HepG2 (cell line): Measurements from ENCODE around the gene KLC4. TPM values are rescaled to one million over a fixed set of nuclear protein-coding genes. Genes with fewer than 3 reads are reported as not detected.

ENCODE experiments used
- AGO2 ChIP-seq: fragments of 200-400 bp; formaldehyde crosslinking; optimal IDR thresholded peaks from 2 replicates; pipeline ENCODE3; 2017; ENCODE audit warnings: mild to moderate bottlenecking, low read depth, low read length, moderate library complexity
- CBX2 ChIP-seq, 2 experiments: fragments of 200-600 bp in 1 of 2; sonication (generic); formaldehyde crosslinking in 1 of 2; IDR thresholded peaks; 2 replicates each; pipeline versions ENCODE4 v1.7.0 to v1.8.1; 2018 to 2022; ENCODE audit warnings: low read depth in 2 of 2, low read length in 1 of 2, mild to moderate bottlenecking in 1 of 2, missing genetic modification reagents in 1 of 2
- CHD4 ChIP-seq: fragments of 200-600 bp; sonication (generic); IDR thresholded peaks from 2 replicates; pipeline ENCODE4 v1.7.0; 2017; ENCODE audit warnings: mild to moderate bottlenecking, low read length, borderline replicate concordance
- ELF1 ChIP-seq: sonication (generic); formaldehyde crosslinking; IDR thresholded peaks from 2 replicates; pipeline ENCODE4 v1.4.0; 2020; ENCODE audit warnings: missing genetic modification reagents
- POGK ChIP-seq: sonication (generic); formaldehyde crosslinking; conservative IDR thresholded peaks from 2 replicates; pipeline ENCODE4 v1.8.0; 2022; ENCODE audit warnings: mild to moderate bottlenecking, moderate library complexity, missing genetic modification reagents
- TCF12 ChIP-seq, 2 experiments: fragments of 450-650 bp in 1 of 2; sonication (generic) in 1 of 2; formaldehyde crosslinking in 1 of 2; IDR thresholded peaks; 2 replicates each; pipeline versions ENCODE4 v1.6.1 to v1.8.0; 2017 to 2022; ENCODE audit warnings: antibody characterized with exemption in 1 of 2, mild to moderate bottlenecking in 1 of 2, missing genetic modification reagents in 1 of 2, moderate library complexity in 1 of 2
- TRIM22 ChIP-seq: fragments of 450-650 bp; IDR thresholded peaks from 2 replicates; pipeline ENCODE4 v1.6.1; 2017
- ZBTB14 ChIP-seq: sonication (generic); formaldehyde crosslinking; IDR thresholded peaks from 2 replicates; pipeline ENCODE4 v1.4.0; 2020; ENCODE audit warnings: missing genetic modification reagents
- ZFYVE20 ChIP-seq: sonication (generic); formaldehyde crosslinking; IDR thresholded peaks from 2 replicates; pipeline ENCODE4 v1.8.0; 2023; ENCODE audit warnings: low read depth, mild to moderate bottlenecking, moderate library complexity, missing genetic modification reagents, borderline replicate concordance
- ZNF124 ChIP-seq: sonication (generic); formaldehyde crosslinking; IDR thresholded peaks from 2 replicates; pipeline ENCODE4 v1.4.0; 2020; ENCODE audit warnings: missing genetic modification reagents
- ZNF329 ChIP-seq: sonication (generic); formaldehyde crosslinking; IDR thresholded peaks from 2 replicates; pipeline ENCODE4 v1.9.0; 2021; ENCODE audit warnings: low read depth, mild to moderate bottlenecking, missing genetic modification reagents
- ZNF367 ChIP-seq: sonication (generic); formaldehyde crosslinking; IDR thresholded peaks from 2 replicates; pipeline ENCODE4 v1.4.0; 2020; ENCODE audit warnings: missing genetic modification reagents, borderline replicate concordance
- ZNF609 ChIP-seq: sonication (generic); formaldehyde crosslinking; IDR thresholded peaks from 2 replicates; pipeline ENCODE4 v1.4.0; 2020; ENCODE audit warnings: mild to moderate bottlenecking, missing genetic modification reagents, borderline replicate concordance
- ZNF790 ChIP-seq: sonication (generic); formaldehyde crosslinking; IDR thresholded peaks from 2 replicates; pipeline ENCODE4 v1.8.0; 2022; ENCODE audit warnings: missing genetic modification reagents, mild to moderate bottlenecking, borderline replicate concordance
- ZNF800 ChIP-seq: sonication (generic); formaldehyde crosslinking; IDR thresholded peaks from 2 replicates; pipeline ENCODE4 v1.4.0; 2020; ENCODE audit warnings: missing genetic modification reagents
- polyA plus RNA-seq, 8 experiments: library from polyadenylated mRNA; depleted of rRNA in 3 of 8; stranded (reverse) in 7 of 8; unstranded in 1 of 8; fragments of >200 nt; fragmentation: Illumina TruSeq in 4 of 8; extraction: Trizol in 4 of 8; gene quantifications; 2 replicates each; pipeline versions ENCODE4 v1.2.1 to v1.2.3, GENCODE V29; 2011 to 2016; ENCODE audit warnings: low read depth in 4 of 8, missing spikeins in 1 of 8, mixed read lengths in 1 of 8; ENCODE audit not compliant: insufficient read depth in 1 of 8
- total RNA-seq, 5 experiments: library from RNA; depleted of rRNA; stranded (reverse); fragments of >200 nt; fragmentation: Illumina TruSeq; extraction: Trizol; gene quantifications; 2 replicates each; pipeline ENCODE4 v1.2.3, GENCODE V29; 2016; ENCODE audit warnings: low read depth in 1 of 5

Gene KLC4
- total and polyA plus RNA-seq, 2 of the 13 experiments (the other 11 are each of a cell fraction or from before 2014, with no cell fraction given): 45.4 to 70.4 TPM

- TF ChIP-seq ZNF800 (0 out of 2 replicates have a peak, but pooled peaks have one; percentile 64), ZFYVE20 (no peak), ZNF124 (peak; percentile 31; the same call in 1 of the 2 replicates), ELF1 (CRISPR knock-in tag) (peak; percentile 56; the same call in 1 of the 2 replicates), CHD4 (no peak; the same call in 1 of the 2 replicates), ZBTB14 (CRISPR knock-in tag) (no peak), ZNF609 (peak; percentile 88), TRIM22 (no peak), ZNF367 (CRISPR knock-in tag) (no peak), ZNF329 (no peak), CBX2 (IDR thresholded peaks at IDR 0.05; ENCODE audit: low read depth, low read length) (no peak), CBX2 (CRISPR knock-in tag; IDR thresholded peaks at IDR 0.05; ENCODE audit: low read depth) (no peak), AGO2 (no peak), TCF12 (IDR thresholded peaks at IDR 0.05) (no peak), TCF12 (CRISPR knock-in tag; IDR thresholded peaks at IDR 0.05) (no peak), ZNF790 (no peak), POGK (peak; percentile 20; the same call in 1 of the 2 replicates)
Observed at GRCh38 chr6:43089874-43090558, 30.6 kb downstream of the KLC4 start (continued).
